Body of pancreas (tissue), 4 donors: ENCODE measurements around the gene CACNA1F.

Source experiments
- POLR2A ChIP-seq, 3 donors: fragments of 450-650 bp; IDR thresholded peaks; one replicate each; pipeline ENCODE4 v1.6.1; 2016; ENCODE audit warnings: antibody characterized with exemption in 3 of 3, mild to moderate bottlenecking in 2 of 3
- TF ChIP-seq, protein P1 (sequence below), 7 experiments: fragments of 450-650 bp in 4 of 7; fragments of 200-600 bp in 3 of 7; sonication (generic) in 3 of 7; IDR thresholded peaks; one replicate each; pipeline ENCODE4 v1.5.1; 2016 to 2019; ENCODE audit warnings: antibody characterized with exemption in 7 of 7

DNA sequence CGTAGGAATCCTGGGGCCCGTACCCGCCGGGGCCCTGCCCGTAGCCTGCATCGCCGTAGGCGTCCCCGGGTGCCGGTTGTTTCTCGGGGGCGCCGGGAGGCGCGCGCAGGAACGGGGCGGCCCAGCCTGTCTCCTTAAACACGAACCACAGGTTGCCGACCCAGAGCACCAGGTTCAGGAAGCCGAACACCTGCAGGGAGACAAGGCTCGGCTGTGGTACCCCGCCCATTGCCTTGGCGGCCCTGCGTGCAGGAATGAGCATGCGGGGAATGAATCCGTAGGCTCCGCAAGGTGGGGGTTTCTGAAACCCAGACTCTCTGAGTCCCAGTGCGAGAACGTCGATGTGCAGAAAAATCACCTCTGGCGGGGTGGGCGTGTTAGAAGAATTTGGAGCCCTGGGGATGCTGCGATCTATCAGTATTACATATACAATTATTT is 41.5 kb downstream of the CACNA1F start:
- TF ChIP-seq, protein P1, sequence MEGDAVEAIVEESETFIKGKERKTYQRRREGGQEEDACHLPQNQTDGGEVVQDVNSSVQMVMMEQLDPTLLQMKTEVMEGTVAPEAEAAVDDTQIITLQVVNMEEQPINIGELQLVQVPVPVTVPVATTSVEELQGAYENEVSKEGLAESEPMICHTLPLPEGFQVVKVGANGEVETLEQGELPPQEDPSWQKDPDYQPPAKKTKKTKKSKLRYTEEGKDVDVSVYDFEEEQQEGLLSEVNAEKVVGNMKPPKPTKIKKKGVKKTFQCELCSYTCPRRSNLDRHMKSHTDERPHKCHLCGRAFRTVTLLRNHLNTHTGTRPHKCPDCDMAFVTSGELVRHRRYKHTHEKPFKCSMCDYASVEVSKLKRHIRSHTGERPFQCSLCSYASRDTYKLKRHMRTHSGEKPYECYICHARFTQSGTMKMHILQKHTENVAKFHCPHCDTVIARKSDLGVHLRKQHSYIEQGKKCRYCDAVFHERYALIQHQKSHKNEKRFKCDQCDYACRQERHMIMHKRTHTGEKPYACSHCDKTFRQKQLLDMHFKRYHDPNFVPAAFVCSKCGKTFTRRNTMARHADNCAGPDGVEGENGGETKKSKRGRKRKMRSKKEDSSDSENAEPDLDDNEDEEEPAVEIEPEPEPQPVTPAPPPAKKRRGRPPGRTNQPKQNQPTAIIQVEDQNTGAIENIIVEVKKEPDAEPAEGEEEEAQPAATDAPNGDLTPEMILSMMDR (IDR thresholded peaks at IDR 0.05), result no peak
- TF ChIP-seq POLR2A (IDR thresholded peaks at IDR 0.05), result no peak
